Esophagus (tissue), 2 donors: Measurements from ENCODE around the gene TRAFD1. TPM values are rescaled to one million over a fixed set of nuclear protein-coding genes. Genes with fewer than 3 reads are reported as not detected.

ENCODE experiments used
- H3K27ac ChIP-seq, 2 donors: one replicate each; pipeline ENCODE4 v1.5.1; 2013; ENCODE audit warnings: low read depth in 2 of 2, mild to moderate bottlenecking in 2 of 2, inconsistent platforms in 1 of 2, low read length in 1 of 2, moderate library complexity in 1 of 2
- H3K27me3 ChIP-seq, 2 donors: one replicate each; pipeline ENCODE4 v1.6.1; 2013; ENCODE audit warnings: low read length in 2 of 2, control low read depth in 1 of 2, mild to moderate bottlenecking in 1 of 2; ENCODE audit not compliant: insufficient read depth in 2 of 2, control insufficient read depth in 1 of 2
- H3K36me3 ChIP-seq, 2 donors: one replicate each; pipeline ENCODE4 v1.6.1; 2013; ENCODE audit warnings: low read length in 1 of 2; ENCODE audit not compliant: control insufficient read depth in 2 of 2, insufficient read depth in 2 of 2
- H3K4me1 ChIP-seq, 2 donors: one replicate each; pipeline ENCODE4 v1.6.1; 2013; ENCODE audit warnings: low read length in 1 of 2; ENCODE audit not compliant: control insufficient read depth in 2 of 2, insufficient read depth in 2 of 2
- H3K4me3 ChIP-seq, 2 donors: one replicate each; pipeline ENCODE4 v1.5.1; 2013; ENCODE audit warnings: low read length in 2 of 2, mild to moderate bottlenecking in 2 of 2, low read depth in 1 of 2, moderate library complexity in 1 of 2
- H3K9me3 ChIP-seq, 2 donors: one replicate each; pipeline ENCODE4 v1.6.1; 2013; ENCODE audit warnings: mild to moderate bottlenecking in 2 of 2, low read depth in 1 of 2, low read length in 1 of 2, moderate library complexity in 1 of 2; ENCODE audit not compliant: control insufficient read depth in 2 of 2, insufficient read depth in 1 of 2
- WGBS, 2 donors: extraction: QIAGEN DNeasy Blood & Tissue Kit; methylation state at CpG; one replicate each; pipeline ENCODE4 v1.1.7; 2013; 5-methylcytosine and 5-hydroxymethylcytosine counted together
- polyA plus RNA-seq, 2 donors: library from polyadenylated mRNA; stranded (reverse); fragments of 200-250 nt; gene quantifications; one replicate each; pipeline ENCODE4 v1.2.3, GENCODE V29; 2013
- donor health status: healthy with polysubstance abuse.
- donor health status: Bipolar disorder and iron deficiency.

Gene TRAFD1
- polyA plus RNA-seq, 2 donors, result 10.8 to 24.9 TPM

DNA sequence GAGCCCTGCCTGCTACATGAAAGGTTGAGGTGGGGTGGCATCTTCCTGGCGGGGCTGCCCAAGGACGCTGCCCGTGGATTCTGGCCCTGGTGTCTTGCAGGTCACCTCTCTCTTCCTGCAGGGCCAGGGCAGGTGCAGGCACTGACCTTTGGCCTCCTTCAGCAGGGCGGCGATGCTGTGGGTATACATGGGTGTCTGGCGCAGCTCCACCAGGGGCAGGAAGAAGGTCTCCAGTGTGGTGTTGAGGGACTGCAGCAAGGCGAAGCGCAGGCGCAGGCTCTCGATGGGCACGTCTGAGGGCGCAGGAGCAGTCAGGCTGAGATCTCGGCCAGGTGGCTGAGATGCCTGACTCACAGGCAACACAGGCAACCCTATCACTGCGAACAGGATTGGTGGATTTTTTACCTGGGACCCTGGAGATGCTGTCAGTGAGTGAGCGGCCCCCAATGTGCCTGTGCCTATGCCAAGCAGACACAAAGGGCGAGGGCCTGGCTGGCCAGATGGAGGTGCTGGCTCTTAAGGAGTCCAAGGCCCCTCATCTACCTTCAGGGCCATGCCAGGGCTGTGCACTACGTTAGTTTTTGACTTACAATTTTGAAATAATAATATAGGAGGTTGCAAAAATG, 45.7 kb downstream of the TRAFD1 start:
- WGBS, 2 donors, result 86 to 91% methylated on average over 17 of the region's 17 CpGs
- H3K9me3 ChIP-seq, result no peaks in the 10 kb centered on the region
- peaks cover 32 to 53% of the 10 kb centered on the region in 2 donors for H3K36me3 ChIP-seq
- H3K4me3 ChIP-seq, result no peak overlapping the region
- H3K27me3 ChIP-seq, result no peaks in the 10 kb centered on the region
- H3K27ac ChIP-seq, result no peak overlapping the region
- no peaks in the 10 kb centered on the region for H3K4me1 ChIP-seq

DNA sequence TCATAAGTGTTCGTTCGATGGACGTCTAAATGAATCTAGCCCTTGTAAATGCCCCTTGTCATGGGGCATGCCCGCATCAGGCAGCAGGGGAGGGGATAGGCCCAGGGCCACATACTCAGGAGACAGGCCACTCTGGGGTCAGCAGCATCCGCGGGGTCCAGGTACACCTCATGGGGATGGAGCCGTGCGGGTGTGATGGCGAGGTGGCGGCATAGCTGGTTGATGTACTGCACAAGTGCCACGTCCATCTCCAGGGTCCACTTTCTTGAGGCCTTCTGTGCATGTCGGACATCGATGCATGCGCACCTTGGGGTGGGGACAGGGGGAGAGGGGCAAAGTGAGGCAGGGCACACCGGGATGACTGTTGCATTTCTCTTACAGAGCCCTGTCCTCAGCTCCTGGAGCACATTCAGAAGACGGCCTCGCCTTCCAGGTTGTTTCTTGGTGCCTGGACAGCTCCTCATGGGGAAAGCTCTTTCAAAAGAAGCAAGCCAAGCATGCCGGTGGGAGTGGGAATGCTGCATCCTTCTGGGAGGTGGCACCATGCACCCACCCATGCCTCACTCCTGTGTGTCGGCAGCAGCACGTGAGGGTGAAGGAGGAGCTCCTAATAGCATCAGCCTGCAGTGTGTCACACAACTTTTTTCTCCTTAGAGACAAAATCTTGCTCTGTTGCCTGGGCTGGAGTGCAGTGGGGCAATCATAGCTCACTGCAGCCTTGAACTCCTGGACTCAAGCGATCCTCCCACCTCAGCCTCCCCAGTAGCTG, 47.4 kb downstream of the TRAFD1 start:
- Histone ChIP-seq H3K4me1 (no peaks in the 10 kb centered on the region), H3K9me3 (no peaks in the 10 kb centered on the region), H3K36me3 (peaks cover 33 to 45% of the 10 kb centered on the region in 2 donors), H3K27me3 (no peaks in the 10 kb centered on the region), H3K4me3 (no peak overlapping the region), H3K27ac (no peak overlapping the region)
- WGBS, 2 donors, result 92 to 97% methylated on average over 21 of the region's 21 CpGs

DNA sequence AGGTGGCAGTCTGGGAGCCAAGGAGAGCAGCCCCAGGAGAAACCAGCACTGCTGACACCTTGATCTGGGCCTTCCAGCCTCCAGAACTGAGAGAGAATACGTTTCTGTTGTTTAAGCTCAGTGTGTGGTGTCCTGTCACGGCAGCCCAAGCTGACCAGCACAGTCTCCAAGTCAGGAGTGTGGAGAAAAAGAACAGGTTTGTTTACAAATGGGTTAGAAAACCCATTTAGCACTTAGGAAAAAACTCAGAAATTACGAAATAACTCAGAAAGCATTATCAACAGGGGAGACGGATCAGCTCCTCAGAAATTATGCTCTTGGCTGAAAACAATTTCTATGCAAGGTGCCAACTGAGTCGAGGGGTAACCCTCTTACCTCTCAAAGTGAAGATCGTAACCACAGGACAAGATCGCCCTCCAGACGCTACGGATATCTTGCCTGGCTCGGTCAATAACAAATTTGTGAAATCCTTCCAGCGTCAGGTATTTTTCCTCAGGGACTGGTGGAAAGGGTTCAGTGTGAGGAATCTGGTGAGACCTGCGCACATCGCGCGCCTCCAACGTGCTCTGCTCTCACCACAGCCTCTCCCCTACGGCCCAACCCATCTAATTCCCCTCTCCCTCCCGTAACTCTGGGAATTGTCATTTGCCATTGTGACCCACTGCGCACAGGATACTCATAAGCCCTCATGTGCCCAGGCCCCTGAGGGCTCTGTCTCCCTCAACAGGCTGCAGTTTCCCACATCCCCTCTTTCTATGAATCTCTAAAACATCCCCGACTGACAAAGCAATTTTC, 50.2 kb downstream of the TRAFD1 start:
- Histone ChIP-seq H3K27ac (no peak overlapping the region), H3K36me3 (peaks cover 35 to 42% of the 10 kb centered on the region in 2 donors), H3K9me3 (no peaks in the 10 kb centered on the region), H3K27me3 (no peaks in the 10 kb centered on the region), H3K4me1 (no peaks in the 10 kb centered on the region), H3K4me3 (no peak overlapping the region)
- 94% methylated on average over 20 of the region's 20 CpGs for WGBS, 2 donors

DNA sequence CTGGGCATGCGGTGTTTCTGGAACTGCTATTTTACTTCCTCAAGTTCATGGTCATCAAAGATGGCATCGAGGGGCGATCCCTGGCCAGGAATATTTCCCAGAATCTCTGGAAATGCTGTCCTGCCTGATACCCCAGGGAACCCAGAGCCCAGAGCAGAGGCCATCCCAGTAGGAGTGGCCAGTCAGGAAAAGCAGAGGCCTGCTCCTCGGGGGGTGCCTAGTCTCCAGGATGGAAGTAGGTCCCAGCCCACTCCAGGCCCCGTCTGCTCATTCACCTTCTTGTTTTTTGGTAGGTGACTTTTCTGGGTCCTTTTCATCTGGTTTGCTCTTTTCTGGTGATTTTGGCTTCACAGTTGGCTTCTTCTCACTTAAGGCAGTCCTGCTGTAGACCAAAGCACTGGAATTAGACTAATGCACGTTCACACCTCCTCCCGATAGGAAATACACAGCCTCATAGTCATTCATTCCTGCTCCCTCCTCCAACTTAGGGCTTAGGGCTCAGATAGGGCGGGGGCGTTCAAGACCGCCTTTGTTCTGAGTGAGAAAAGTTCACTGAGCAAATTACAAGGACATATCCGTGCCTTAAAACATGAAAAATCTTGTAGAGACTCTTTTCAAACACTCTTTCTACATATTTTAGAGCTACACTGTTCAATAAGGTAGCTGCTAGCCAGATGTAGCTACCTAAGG, 51.1 kb downstream of the TRAFD1 start:
- 86 to 89% methylated on average over 11 of the region's 11 CpGs for WGBS, 2 donors
- Histone ChIP-seq H3K36me3 (peaks cover 30 to 39% of the 10 kb centered on the region in 2 donors), H3K27ac (no peak overlapping the region), H3K4me1 (no peaks in the 10 kb centered on the region), H3K27me3 (no peaks in the 10 kb centered on the region), H3K9me3 (no peaks in the 10 kb centered on the region), H3K4me3 (no peak overlapping the region)

DNA sequence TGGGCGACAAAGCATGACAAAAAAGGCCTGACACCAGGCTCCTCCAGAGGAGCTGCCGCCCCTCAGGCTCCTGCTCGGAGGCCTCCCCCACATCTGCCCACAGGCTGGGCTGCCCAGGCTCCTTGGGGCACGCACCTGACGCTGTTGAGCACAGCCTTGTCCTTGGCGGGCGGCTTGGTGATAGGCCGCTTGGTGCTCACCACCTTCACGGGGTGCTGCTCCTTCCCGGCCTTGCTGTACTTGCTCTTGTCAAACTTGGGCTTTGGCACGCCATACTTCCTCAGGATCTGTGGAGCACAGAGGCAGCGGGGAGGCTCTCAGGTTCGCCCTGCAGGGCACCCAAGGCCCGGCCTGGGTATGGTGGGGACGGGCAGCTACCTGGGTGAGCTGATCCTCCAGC, 53.4 kb downstream of the TRAFD1 start:
- peaks cover 23 to 37% of the 10 kb centered on the region in 2 donors for H3K36me3 ChIP-seq

DNA sequence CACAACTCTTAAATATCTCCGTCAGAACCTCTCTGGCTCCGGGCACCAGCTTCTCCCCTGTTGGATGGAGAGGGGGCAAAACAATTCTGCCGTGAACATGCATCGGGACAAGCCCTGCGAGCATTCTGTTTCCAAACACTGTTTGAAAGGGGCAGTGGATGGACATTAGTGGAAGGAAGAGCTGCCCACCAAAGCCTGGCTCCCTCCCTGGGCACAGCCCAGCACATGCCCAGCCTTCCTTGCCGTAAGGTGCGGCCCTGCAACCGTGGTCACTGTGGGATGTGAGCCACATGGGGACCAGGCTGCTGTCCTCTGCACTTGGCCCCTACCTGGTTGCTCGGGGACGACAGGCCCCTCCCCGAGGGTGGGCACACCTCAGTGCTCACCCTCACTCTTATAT, 54.0 kb downstream of the TRAFD1 start:
- Histone ChIP-seq H3K4me1 (no peaks in the 10 kb centered on the region), H3K27me3 (no peaks in the 10 kb centered on the region), H3K36me3 (peaks cover 28 to 42% of the 10 kb centered on the region in 2 donors), H3K4me3 (no peak overlapping the region), H3K27ac (no peak overlapping the region), H3K9me3 (no peaks in the 10 kb centered on the region)
- WGBS, 2 donors, result 94 to 95% methylated on average over 11 of the region's 11 CpGs

More for the DNA sequence above, 53.4 kb downstream of the TRAFD1 start:
- no peaks in the 10 kb centered on the region for H3K27me3 ChIP-seq
- H3K9me3 ChIP-seq, result no peaks in the 10 kb centered on the region
- no peak overlapping the region for H3K27ac ChIP-seq
- H3K4me1 ChIP-seq, result no peaks in the 10 kb centered on the region
- WGBS, 2 donors, result 97% methylated on average over 15 of the region's 15 CpGs
- no peak overlapping the region for H3K4me3 ChIP-seq

DNA sequence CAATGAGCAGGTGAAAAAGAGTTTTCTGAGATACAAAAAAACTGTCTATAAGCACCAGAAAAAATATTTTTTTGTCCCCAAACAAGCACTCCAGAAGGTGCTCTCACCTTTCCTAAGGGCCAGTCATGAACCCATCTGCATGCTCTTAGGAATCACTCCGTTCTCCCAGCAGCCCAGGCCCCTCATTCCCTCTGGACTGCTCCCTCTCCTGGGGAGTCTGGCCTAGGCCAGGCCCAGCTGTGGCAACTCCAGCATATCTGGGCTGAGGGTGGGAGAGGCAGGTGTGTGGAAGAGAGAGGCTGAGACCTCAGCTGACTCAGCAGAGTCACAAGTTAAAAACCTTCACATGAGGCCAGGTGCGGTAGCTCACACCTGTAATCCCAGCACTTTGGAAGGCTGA, 54.6 kb downstream of the TRAFD1 start:
- no peaks in the 10 kb centered on the region for H3K27me3 ChIP-seq
- WGBS, 2 donors, result 90% methylated on average over 2 of the region's 2 CpGs
- no peaks in the 10 kb centered on the region for H3K4me1 ChIP-seq
- no peak overlapping the region for H3K4me3 ChIP-seq
- peaks cover 28 to 45% of the 10 kb centered on the region in 2 donors for H3K36me3 ChIP-seq
- no peak overlapping the region for H3K27ac ChIP-seq
- no peaks in the 10 kb centered on the region for H3K9me3 ChIP-seq

DNA sequence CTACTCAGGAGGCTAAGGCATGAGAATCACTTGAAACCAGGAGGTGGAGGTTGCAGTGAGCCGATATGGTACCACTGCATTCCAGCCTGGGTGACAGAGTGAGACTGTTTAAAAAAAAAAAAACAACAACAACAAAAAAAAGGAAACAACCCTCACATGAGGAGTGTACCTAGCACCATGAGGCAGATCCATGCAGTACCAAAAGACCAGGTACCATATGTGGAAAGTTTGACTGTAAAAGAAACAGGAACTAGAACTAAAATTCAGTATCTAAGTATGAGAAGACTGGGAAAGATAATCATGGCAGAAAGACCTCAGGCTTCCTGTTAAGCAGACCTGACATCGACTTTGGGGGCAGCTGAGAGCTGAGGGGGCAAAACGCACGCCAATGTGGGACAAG, 55.1 kb downstream of the TRAFD1 start:
- H3K4me1 ChIP-seq, result no peaks in the 10 kb centered on the region
- H3K4me3 ChIP-seq, result no peak overlapping the region
- H3K9me3 ChIP-seq, result no peaks in the 10 kb centered on the region
- peaks cover 24 to 49% of the 10 kb centered on the region in 2 donors for H3K36me3 ChIP-seq
- no peak overlapping the region for H3K27ac ChIP-seq
- 91 to 96% methylated on average over 4 of the region's 4 CpGs for WGBS, 2 donors
- no peaks in the 10 kb centered on the region for H3K27me3 ChIP-seq

DNA sequence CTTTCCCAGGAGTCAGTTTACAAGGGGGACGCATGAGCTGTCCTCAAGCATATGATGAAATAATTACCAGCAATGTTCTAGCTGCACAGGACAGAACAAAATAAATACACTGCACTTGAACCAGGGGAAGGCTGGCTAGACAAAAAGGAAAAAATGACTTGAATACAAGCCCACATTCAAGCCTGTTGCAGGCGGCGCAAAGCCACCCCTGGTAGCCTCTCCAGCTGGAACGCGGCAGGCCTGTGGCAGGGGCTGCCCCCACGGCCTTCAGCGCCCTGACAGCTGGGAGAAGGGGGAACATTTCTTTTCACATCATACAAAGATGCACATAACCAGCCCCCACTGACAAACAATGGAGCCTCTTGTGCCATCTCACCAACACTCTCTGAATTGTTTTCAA, 57.1 kb downstream of the TRAFD1 start:
- Histone ChIP-seq H3K27ac (no peak overlapping the region), H3K9me3 (no peaks in the 10 kb centered on the region), H3K36me3 (peaks cover 13 to 42% of the 10 kb centered on the region in 2 donors), H3K27me3 (no peaks in the 10 kb centered on the region), H3K4me3 (no peak overlapping the region), H3K4me1 (no peaks in the 10 kb centered on the region)
- WGBS, 2 donors, result 73 to 77% methylated on average over 7 of the region's 7 CpGs
